Measurements from ENCODE around the gene PGBD2. TPM values are rescaled to one million over a fixed set of nuclear protein-coding genes. Genes with fewer than 3 reads are reported as not detected.

Gene PGBD2
- polyA plus RNA-seq, 1 donor (not counting 4 experiments of a cell fraction or from before 2014, with no cell fraction given), result 5.1 TPM

GRCh38 chr1:248910761-248911160 lies 4.7 kb downstream of the PGBD2 start:
- DNase-seq (ENCODE audit: low read depth, low spot score), result no peak
- TF ChIP-seq CTCF (optimal IDR thresholded peaks at IDR 0.05 in 1 of 3, IDR thresholded peaks at IDR 0.05 in 1 of 3, conservative IDR thresholded peaks at IDR 0.05 in 1 of 3; ENCODE audit: extremely low read depth in 1 of 3, insufficient read depth in 2 of 3, low read length in 3 of 3) (no peak), EZH2 (IDR thresholded peaks at IDR 0.05; ENCODE audit: low read length) (no peak)
- no peaks in the 10 kb centered on the region for H4K20me1 ChIP-seq (ENCODE audit: control insufficient read depth, extremely low read depth, insufficient read depth, low read length)
- H2AFZ ChIP-seq (ENCODE audit: control insufficient read depth, low read length), result no peak overlapping the region
- peaks cover 3% of the 10 kb centered on the region for H3K4me1 ChIP-seq (ENCODE audit: control insufficient read depth, extremely low read depth, insufficient read depth, low read length)
- H3K27me3 ChIP-seq (ENCODE audit: control insufficient read depth, extremely low read depth, insufficient read depth, low read length), result no peaks in the 10 kb centered on the region
- no peaks in the 10 kb centered on the region for H3K9me3 ChIP-seq (ENCODE audit: control insufficient read depth, low read depth, low read length)
- dilution Hi-C loops (cut with MboI; ENCODE audit: extremely low pct_ligation_motif_present, low sequenced_read_pairs), result no loop called here
- no peak for FAIRE-seq
- no peak overlapping the region for H3K4me2 ChIP-seq (ENCODE audit: control insufficient read depth, extremely low read depth, insufficient read depth, low read depth, low read length)
- H3K79me2 ChIP-seq (ENCODE audit: control insufficient read depth, insufficient read depth, low read length), result peaks cover 9% of the 10 kb centered on the region
- H3K9ac ChIP-seq (ENCODE audit: control insufficient read depth, extremely low read depth, insufficient read depth, low read length), result no peak overlapping the region
- H3K36me3 ChIP-seq (ENCODE audit: control insufficient read depth in 2 of 2, extremely low read depth in 1 of 2, insufficient read depth in 2 of 2, low read length in 2 of 2), result peaks cover 2 to 9% of the 10 kb centered on the region in 2 experiments
- no peaks in the 10 kb centered on the region for H3K9me1 ChIP-seq (ENCODE audit: control insufficient read depth, extremely low read depth, insufficient read depth, low read length)
- no peak overlapping the region for H3K27ac ChIP-seq (ENCODE audit: control insufficient read depth, insufficient read depth, low read length)
- H3K4me3 ChIP-seq (ENCODE audit: control insufficient read depth in 2 of 3, extremely low read depth in 1 of 3, insufficient read depth in 2 of 3, low read depth in 1 of 3, low read length in 3 of 3), result no peak overlapping the region

- no peak overlapping the region for H2AFZ ChIP-seq (ENCODE audit: control insufficient read depth, low read length)
- dilution Hi-C loops (cut with MboI; ENCODE audit: extremely low pct_ligation_motif_present, low sequenced_read_pairs), result no loop called here
- no peaks in the 10 kb centered on the region for H4K20me1 ChIP-seq (ENCODE audit: control insufficient read depth, extremely low read depth, insufficient read depth, low read length)
- no peaks in the 10 kb centered on the region for H3K4me1 ChIP-seq (ENCODE audit: control insufficient read depth, extremely low read depth, insufficient read depth, low read length)
- peaks cover 2% of the 10 kb centered on the region for H3K79me2 ChIP-seq (ENCODE audit: control insufficient read depth, insufficient read depth, low read length)
- no peak overlapping the region for H3K4me3 ChIP-seq (ENCODE audit: control insufficient read depth in 2 of 3, extremely low read depth in 1 of 3, insufficient read depth in 2 of 3, low read depth in 1 of 3, low read length in 3 of 3)
- TF ChIP-seq EZH2 (IDR thresholded peaks at IDR 0.05; ENCODE audit: low read length) (no peak), CTCF (optimal IDR thresholded peaks at IDR 0.05 in 1 of 3, IDR thresholded peaks at IDR 0.05 in 1 of 3, conservative IDR thresholded peaks at IDR 0.05 in 1 of 3; ENCODE audit: extremely low read depth in 1 of 3, insufficient read depth in 2 of 3, low read length in 3 of 3) (no peak)
- H3K9me1 ChIP-seq (ENCODE audit: control insufficient read depth, extremely low read depth, insufficient read depth, low read length), result no peaks in the 10 kb centered on the region
- H3K27ac ChIP-seq (ENCODE audit: control insufficient read depth, insufficient read depth, low read length), result no peak overlapping the region
- FAIRE-seq (no peak), DNase-seq (ENCODE audit: low read depth, low spot score) (no peak)
- H3K9me3 ChIP-seq (ENCODE audit: control insufficient read depth, low read depth, low read length), result no peaks in the 10 kb centered on the region
- peaks cover 15 to 24% of the 10 kb centered on the region in 2 experiments for H3K36me3 ChIP-seq (ENCODE audit: control insufficient read depth in 2 of 2, extremely low read depth in 1 of 2, insufficient read depth in 2 of 2, low read length in 2 of 2)
- H3K4me2 ChIP-seq (ENCODE audit: control insufficient read depth, extremely low read depth, insufficient read depth, low read depth, low read length), result no peak overlapping the region
- no peaks in the 10 kb centered on the region for H3K27me3 ChIP-seq (ENCODE audit: control insufficient read depth, extremely low read depth, insufficient read depth, low read length)
- H3K9ac ChIP-seq (ENCODE audit: control insufficient read depth, extremely low read depth, insufficient read depth, low read length), result no peak overlapping the region
Measured at GRCh38 chr1:248913933-248914332, 7.9 kb downstream of the PGBD2 start.

Data from keratinocyte (primary cell).